Thyroid gland (tissue), 4 donors: Measurements from ENCODE around the gene GNB5.

Experiments
- CTCF ChIP-seq, 6 experiments: fragments of 200-600 bp in 3 of 6; fragments of 450-650 bp in 3 of 6; sonication (generic) in 3 of 6; IDR thresholded peaks; one replicate each; pipeline ENCODE4 v1.5.1; 2016 to 2019; ENCODE audit warnings: antibody characterized with exemption in 6 of 6, mild to moderate bottlenecking in 2 of 6, inconsistent platforms in 1 of 6, moderate library complexity in 1 of 6
- POLR2A ChIP-seq, 2 donors: fragments of 450-650 bp; IDR thresholded peaks; one replicate each; pipeline ENCODE4 v1.6.1; 2017; ENCODE audit warnings: antibody characterized with exemption in 2 of 2, mild to moderate bottlenecking in 2 of 2, moderate library complexity in 1 of 2

- TF ChIP-seq CTCF (IDR thresholded peaks at IDR 0.05) (no peak), POLR2A (IDR thresholded peaks at IDR 0.05) (no peak)
These were observed 70.2 kb downstream of the GNB5 start for GRCh38 chr15:52121006-52121405.
